GM06990 (cell line): ENCODE results near the gene CDC73.

Source experiments
- DNase-seq: peaks from one replicate; pipeline ENCODE4 v3.0.0-alpha.2; 2011; ENCODE audit not compliant: insufficient read length; ENCODE audit errors: extremely low read depth
- H3K27me3 ChIP-seq: replicated peaks from 2 replicates; pipeline ENCODE4 v1.6.0; 2011; ENCODE audit warnings: low read length; ENCODE audit not compliant: control insufficient read depth, insufficient read depth
- H3K36me3 ChIP-seq: 2 replicates; pipeline ENCODE4 v1.5.1; 2011; ENCODE audit warnings: low read length; ENCODE audit not compliant: control insufficient read depth, insufficient read depth
- H3K4me3 ChIP-seq: replicated peaks from 2 replicates; pipeline ENCODE4 v1.5.1; 2011; ENCODE audit warnings: low read depth, mild to moderate bottlenecking, control low read depth, low read length
- CTCF ChIP-seq: IDR thresholded peaks from 2 replicates; pipeline ENCODE4 v1.5.1; 2011; ENCODE audit warnings: low read length, control low read depth, mild to moderate bottlenecking, inconsistent platforms; ENCODE audit not compliant: insufficient read depth, poor library complexity, severe bottlenecking

Gene CDC73

GRCh38 chr1:193256019-193256418 lies 134.2 kb downstream of the CDC73 start:
- no peak for TF ChIP-seq CTCF
- no peak overlapping the region for H3K4me3 ChIP-seq
- H3K36me3 ChIP-seq = no peaks in the 10 kb centered on the region; the same call in none of the 2 replicates
- no peak for DNase-seq
- no peaks in the 10 kb centered on the region for H3K27me3 ChIP-seq

GRCh38 chr1:193259636-193260035 lies 137.8 kb downstream of the CDC73 start:
- Histone ChIP-seq H3K36me3 (no peaks in the 10 kb centered on the region; the same call in none of the 2 replicates), H3K27me3 (no peaks in the 10 kb centered on the region), H3K4me3 (no peak overlapping the region)
- no peak for DNase-seq
- no peak for TF ChIP-seq CTCF

- H3K27me3 ChIP-seq = no peaks in the 10 kb centered on the region
- TF ChIP-seq CTCF = no peak
- H3K36me3 ChIP-seq = no peaks in the 10 kb centered on the region; the same call in none of the 2 replicates
- DNase-seq = no peak
- no peak overlapping the region for H3K4me3 ChIP-seq
These were observed 138.4 kb downstream of the CDC73 start for GRCh38 chr1:193260056-193260745.

- TF ChIP-seq CTCF = no peak
- H3K36me3 ChIP-seq = no peaks in the 10 kb centered on the region; the same call in none of the 2 replicates
These were observed 139.1 kb downstream of the CDC73 start for GRCh38 chr1:193260896-193261295.

GRCh38 chr1:193262661-193263060 lies 140.8 kb downstream of the CDC73 start:
- no peak for DNase-seq
- Histone ChIP-seq H3K36me3 (no peaks in the 10 kb centered on the region; the same call in none of the 2 replicates), H3K4me3 (no peak overlapping the region), H3K27me3 (no peaks in the 10 kb centered on the region)
- no peak for TF ChIP-seq CTCF

More at GRCh38 chr1:193260896-193261295, 139.1 kb downstream of the CDC73 start:
- no peak for DNase-seq
- no peak overlapping the region for H3K4me3 ChIP-seq
- H3K27me3 ChIP-seq = no peaks in the 10 kb centered on the region
